Brain pericyte (primary cell): ENCODE measurements around the gene SOHLH2.

Source experiments
- DNase-seq: peaks from one replicate; pipeline ENCODE4 v3.0.0-alpha.2; 2012; ENCODE audit warnings: low read depth, low spot score

Gene SOHLH2

DNA sequence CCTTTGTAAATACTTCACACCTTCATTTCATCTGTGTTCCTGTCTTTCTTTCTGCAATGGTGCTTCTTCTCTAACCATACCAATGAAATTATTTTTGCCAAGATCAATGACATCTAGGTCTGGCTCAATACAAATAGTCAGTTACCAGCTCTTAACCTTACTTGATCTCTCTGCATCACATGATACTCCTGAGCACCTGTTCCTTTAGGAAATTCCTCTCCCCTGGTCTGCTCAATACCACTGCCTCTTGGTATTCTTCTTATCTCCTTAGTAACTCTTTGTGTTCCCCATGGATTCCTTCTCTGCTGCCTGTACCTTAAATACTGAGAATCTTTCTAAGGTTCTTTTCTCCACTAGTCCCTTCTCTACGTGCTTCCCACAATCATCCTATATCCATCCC lies 25.9 kb downstream of the SOHLH2 start:
- DNase-seq = no peak

DNA sequence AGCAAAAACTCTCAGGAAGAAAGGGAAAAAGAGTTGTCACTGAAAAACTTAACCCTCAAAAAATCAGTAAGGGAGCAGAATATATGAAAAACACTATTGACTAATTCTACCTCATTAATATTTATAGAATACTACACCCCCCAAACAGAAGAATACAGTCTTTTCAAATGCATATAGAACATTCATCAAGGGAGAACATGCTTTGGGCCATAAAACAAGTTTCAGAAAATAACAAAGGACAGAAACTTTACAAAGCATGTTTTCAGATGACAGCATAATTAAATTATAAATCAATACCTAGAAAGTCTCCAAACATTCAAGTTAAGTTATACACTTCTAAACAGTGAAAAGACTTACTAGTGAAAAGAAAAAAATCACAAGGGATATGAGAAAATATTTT lies 30.5 kb downstream of the SOHLH2 start:
- no peak for DNase-seq

DNA sequence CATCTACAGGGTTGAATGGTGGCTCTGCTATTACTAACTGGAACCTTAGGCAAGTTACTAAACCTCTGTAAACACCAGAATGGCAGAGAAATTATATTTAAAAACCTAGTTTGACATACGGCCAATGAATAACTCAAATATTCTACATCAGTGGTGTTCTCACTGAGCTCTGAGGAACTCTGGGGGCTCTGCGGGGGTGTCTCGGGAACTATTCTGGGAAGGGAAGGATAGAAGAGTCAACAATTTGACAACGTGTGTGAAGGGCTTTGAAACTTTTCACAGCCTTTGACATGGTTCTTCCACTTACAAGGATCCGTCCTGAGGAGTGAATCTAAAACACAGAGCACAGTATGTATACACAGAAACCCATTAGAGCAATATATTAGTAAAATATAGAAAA lies 38.7 kb downstream of the SOHLH2 start:
- no peak for DNase-seq

- no peak for DNase-seq
Observed at GRCh38 chr13:36174923-36175322, 39.4 kb downstream of the SOHLH2 start.

- no peak for DNase-seq
Observed at GRCh38 chr13:36173571-36174322, 40.6 kb downstream of the SOHLH2 start.

DNA sequence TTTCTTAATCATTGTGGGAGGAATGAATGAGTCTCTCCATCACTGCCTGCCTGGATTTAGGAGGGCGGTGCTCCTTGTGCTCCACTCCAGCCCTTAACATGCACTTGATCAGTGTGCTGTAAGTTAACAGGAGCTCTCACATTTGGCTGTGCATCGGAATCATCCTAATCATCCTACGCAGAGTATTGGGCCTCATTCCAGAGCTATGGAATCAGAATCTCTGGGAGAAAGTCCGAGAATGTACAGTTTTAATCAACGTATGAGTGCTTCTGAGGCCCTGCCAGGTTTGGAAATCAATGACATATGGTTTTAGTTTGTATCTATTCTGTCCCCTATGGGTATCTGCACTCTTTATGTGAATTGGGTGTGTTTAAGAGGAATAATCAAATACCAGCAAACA lies 48.3 kb downstream of the SOHLH2 start:
- DNase-seq = no peak

DNA sequence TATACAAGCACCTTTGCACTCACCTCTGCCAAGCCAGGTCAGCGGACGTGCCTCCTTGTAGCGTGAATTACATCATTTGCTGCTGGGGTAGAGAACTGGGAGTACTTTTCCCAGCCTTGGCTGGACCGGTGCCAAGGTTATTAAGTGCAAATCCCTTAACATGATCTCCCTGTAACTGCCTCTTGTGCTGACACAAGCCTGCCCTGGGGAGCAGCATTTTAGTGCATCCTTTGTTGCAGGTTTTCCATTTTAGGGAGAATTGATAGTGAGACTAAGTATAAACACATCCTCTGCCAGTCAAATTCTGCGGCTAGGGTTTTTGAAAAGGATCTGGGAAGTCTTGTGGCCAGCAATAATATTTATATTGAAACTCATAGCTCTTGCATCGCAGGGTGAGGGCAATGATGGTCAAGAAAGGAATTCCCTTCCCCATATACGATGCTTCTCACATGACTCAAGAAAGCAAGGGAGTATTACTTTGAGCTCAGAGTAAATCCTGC lies 50.5 kb downstream of the SOHLH2 start:
- DNase-seq = peak; percentile 93

GRCh38 chr13:36163286-36163685 lies 51.1 kb downstream of the SOHLH2 start:
- DNase-seq = no peak

- no peak for DNase-seq
Observed at GRCh38 chr13:36160297-36160696, 54.1 kb downstream of the SOHLH2 start.

- DNase-seq = no peak
Observed at GRCh38 chr13:36158611-36159010, 55.7 kb downstream of the SOHLH2 start.

DNA sequence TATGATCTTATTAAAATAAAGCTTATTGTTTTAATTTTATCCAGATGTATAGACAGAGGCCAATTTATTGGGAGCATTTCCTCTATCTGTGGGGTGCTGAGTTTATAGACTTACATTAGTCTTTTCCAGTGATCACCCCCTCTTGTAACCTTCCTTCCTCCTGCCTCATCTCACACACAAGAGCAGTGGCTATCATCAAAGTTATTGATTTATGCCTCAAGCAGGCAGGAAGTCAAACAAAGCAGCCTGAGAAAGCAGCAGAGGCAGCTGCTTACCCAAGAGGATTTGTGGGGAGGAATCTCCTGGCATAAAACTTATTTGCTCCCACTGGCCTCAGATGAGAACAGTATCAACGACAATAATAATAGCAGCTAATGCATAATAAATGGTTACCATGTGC lies 56.9 kb downstream of the SOHLH2 start:
- peak; percentile 5 for DNase-seq

DNA sequence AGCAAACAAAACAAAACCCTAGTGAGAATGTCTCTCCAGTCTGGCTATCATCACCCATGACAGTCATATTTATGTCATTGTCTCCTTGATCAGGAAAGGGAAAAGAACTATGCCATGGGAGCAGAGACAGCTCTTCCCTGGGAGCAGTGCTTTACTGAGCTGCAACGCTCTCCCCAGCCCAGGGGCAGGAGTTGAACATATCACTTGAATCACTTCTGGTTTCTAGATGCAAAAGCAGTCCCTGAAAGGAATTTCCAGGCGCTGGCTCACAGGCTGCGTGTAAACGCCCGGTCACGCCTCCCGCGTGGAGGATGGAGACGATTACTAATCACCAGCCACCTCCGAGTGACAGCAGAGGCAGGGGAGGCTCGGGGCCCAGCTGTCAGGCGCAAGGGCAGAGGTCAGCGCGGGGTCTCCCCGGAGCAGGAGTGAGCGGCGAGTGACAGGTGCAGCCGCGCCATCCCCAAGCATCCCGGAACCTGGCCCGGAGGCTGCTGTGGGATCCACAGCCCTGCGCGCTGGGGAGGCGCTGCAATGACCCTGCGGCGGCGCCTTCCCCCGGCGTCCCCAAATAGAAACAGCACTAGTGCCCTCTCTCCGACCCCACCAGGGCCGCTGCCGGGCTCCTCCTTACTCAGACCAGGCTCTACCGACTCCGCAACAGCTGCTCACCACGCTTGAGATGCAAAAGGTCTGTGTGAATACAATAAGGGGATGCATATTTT lies 59.6 kb downstream of the SOHLH2 start:
- DNase-seq = no peak

DNA sequence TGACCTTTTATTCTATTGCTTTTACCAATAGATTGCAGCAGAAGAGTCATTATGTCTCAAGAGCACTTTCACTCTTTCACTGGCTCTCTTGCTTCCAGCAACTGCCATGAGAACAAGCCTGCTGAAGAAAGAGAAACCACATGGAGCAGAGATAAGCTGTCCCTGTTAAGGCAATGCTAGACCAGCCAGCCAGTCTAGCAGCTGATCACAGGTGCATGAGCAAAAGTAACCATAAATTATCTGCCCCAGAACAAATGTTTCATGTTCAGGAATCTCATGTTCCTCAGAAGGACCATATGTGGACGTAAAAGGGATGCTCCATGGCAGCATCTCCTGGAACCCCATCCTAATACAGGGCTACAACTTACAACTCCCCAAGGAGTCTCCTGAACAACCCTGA lies 62.8 kb downstream of the SOHLH2 start:
- no peak for DNase-seq

DNA sequence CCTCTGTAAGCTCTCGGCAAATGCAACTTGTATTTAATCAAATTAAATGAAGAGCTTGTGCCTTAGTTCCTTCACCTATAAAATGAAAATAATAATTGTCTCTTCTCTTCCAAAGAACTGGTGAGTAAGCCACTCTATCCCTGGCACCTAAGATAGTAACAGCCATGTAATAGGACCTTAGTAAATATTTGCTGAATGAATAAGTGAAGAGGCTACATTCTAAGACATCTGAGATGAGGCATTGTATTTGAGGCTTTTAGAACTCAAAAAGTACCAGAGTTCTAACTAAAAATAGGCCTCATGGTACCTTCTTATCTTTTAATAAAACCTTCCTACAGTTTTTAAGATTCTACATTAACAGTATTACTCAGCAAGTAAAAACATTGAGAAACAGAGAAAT lies 65.9 kb downstream of the SOHLH2 start:
- no peak for DNase-seq

DNA sequence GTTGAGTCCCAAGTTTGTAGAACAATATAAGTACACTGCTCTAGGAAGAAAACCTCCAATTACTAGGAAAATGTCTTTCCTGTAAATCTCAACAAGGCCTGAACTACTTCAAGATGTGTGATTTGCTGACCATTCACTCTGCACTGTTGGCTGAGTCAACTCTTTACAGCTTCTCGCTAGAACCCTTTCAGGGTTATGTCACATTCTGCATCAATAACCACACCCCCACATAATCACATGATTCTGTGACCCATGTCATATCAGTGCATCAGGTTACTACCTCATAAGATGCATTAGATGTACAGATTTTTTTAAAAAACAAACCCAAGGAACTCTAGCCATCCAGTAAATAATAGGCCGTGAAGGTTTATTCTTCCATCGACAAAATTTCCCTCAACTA lies 67.0 kb downstream of the SOHLH2 start:
- DNase-seq = no peak

- DNase-seq = no peak
Observed at GRCh38 chr13:36146511-36147269, 67.7 kb downstream of the SOHLH2 start.

DNA sequence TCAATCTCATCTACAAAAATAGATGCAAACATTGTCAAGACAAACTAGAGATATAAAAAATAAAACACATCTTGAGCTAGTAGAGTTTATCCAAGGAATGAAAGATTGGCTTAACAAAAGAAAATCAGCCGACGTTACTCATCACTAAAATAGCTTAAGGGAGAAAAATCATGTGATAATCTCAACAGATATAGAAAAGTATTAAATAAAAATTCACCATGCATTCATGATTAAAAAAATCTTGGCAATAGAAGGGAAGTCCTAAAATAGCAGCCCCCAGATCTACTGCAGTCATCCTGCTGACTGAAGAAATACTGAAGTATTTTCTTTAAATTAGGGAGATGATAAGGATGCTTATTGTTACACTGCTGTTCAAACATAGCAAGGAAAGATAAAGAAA lies 70.6 kb downstream of the SOHLH2 start:
- no peak for DNase-seq

- DNase-seq = no peak
Observed at GRCh38 chr13:36142735-36143134, 71.6 kb downstream of the SOHLH2 start.

DNA sequence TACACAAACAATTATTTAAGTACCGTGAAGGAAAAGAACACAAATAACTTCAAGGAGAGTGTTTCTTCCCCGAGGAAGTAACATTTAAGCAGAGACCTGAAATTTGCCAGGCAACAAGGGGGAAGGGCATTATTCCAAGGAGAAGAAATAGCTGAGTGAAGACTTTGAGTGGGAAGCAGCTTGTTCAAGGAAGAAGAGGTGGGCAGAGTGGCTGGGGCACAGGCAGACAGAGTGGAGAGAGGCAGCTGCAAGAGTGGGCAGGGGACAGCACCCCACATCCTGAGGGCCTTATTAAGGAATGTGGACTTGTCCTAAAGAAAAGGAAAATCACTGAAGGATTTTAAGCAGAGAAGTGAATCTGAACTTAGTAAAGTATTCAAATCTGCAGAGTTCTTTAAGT lies 78.5 kb downstream of the SOHLH2 start:
- no peak for DNase-seq

GRCh38 chr13:36134632-36135031 lies 79.7 kb downstream of the SOHLH2 start:
- DNase-seq = no peak

DNA sequence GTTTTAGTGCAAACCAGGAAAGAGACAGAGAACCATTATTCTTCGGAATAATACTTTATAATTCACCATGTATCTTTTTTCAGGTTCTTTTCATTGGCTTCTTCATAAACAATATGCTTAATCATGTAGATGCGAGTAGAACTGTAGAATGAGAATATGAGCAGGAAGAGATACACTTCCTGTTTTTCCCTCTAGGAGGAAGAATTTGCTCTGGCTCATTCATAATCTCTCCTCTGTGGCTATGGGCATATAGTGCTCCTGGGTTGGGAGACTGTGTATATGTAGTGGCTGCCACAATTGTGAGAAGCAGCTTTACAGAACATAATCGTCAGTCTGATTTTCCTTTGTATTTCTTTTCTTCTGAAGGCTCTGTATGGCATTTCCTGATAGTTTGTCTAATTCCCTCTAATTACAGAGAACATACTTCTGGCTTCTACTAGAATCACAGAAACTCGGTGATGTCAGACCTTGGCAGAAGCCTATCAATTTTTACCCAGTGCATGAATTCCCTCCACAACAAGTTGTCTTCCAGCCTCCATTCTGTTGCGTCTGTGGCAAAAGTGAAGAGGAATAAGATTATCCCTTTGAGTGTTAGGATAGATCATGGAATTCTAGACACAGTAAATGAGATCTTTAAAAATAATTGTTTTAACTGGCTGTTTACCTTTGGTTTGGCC lies 80.3 kb downstream of the SOHLH2 start:
- DNase-seq = no peak

DNA sequence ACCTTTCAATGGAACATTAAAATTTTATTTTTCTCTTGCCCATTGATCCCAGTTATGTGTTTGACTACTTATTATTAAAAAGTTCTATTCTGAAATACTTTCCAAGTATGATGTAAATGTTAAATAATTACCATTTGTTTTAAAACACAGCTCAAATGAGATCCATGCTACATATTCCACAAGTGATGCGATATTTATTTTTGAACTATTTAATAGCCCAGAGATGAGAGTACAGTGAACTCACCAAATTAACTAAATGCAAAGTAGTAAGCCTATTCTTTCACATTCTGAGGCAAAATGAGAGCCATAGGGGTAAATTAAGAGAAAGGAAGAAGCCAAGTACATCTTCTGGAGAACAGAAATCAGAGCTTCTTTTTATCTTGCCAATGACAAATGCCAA lies 82.0 kb downstream of the SOHLH2 start:
- no peak for DNase-seq
